SK-N-MC (cell line): Measurements from ENCODE around the gene FREM2.

Experiments
- EZH2 ChIP-seq: fragments of 200-600 bp; sonication (generic); IDR thresholded peaks from one replicate; pipeline ENCODE4 v1.6.1; 2017; ENCODE audit warnings: antibody characterized with exemption
- POLR2AphosphoS5 ChIP-seq: IDR thresholded peaks from 2 replicates; pipeline ENCODE4 v1.6.1; 2012; ENCODE audit warnings: mild to moderate bottlenecking, low read depth, low read length, borderline replicate concordance

DNA sequence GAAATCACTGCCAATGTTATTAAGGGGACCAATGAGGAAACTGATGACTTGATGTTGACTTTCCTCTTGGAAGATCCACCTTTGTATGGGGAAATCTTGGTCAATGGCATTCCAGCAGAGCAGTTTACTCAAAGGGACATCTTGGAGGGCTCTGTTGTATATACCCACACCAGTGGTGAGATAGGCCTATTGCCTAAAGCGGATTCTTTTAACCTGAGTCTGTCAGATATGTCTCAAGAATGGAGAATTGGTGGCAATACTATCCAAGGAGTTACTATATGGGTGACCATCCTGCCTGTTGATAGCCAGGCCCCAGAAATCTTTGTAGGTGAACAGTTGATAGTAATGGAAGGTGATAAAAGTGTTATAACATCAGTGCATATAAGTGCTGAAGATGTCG, 3.4 kb downstream of the FREM2 start:
- TF ChIP-seq POLR2AphosphoS5 (no peak), EZH2 (no peak)
